Measurements from ENCODE around the gene CLIP3.
"Not testable (repeated sequence)": the region's sequence is repeated elsewhere in the genome, so short reads cannot be mapped to it uniquely, and the experiment has no call there.

Gene CLIP3

GRCh38 chr19:36046443-36047050 lies 13.9 kb upstream of the CLIP3 start:
- no peak for DNase-seq

GRCh38 chr19:36043952-36044351 lies 11.3 kb upstream of the CLIP3 start:
- DNase-seq = no peak

GRCh38 chr19:36041831-36042230 lies 9.2 kb upstream of the CLIP3 start:
- no peak for DNase-seq

- not testable (repeated sequence) for DNase-seq
Observed at GRCh38 chr19:36041092-36041491, 8.4 kb upstream of the CLIP3 start.

- DNase-seq = no peak
Observed at GRCh38 chr19:36040495-36040894, 7.8 kb upstream of the CLIP3 start.

GRCh38 chr19:36031308-36031707 lies 1.4 kb downstream of the CLIP3 start:
- DNase-seq = no peak

- no peak for DNase-seq
Observed at GRCh38 chr19:36030264-36031148, 2.2 kb downstream of the CLIP3 start.

GRCh38 chr19:36028313-36029041 lies 4.2 kb downstream of the CLIP3 start:
- DNase-seq = no peak

GRCh38 chr19:36027696-36028095 lies 5.0 kb downstream of the CLIP3 start:
- no peak for DNase-seq

- no peak for DNase-seq
Observed at GRCh38 chr19:36026091-36026876, 6.4 kb downstream of the CLIP3 start.

GRCh38 chr19:36025541-36025940 lies 7.1 kb downstream of the CLIP3 start:
- DNase-seq = no peak

GRCh38 chr19:36023432-36023831 lies 9.2 kb downstream of the CLIP3 start:
- no peak for DNase-seq

GRCh38 chr19:36019061-36019670 lies 13.5 kb downstream of the CLIP3 start:
- DNase-seq = no peak

GRCh38 chr19:36014012-36014924 lies 18.4 kb downstream of the CLIP3 start, which contains the start of gene ALKBH6:
ALKBH6 (minus strand) TSS chr19:36014213; CDS start chr19:36013397, 816 bp downstream.
- peak; percentile 99 for DNase-seq

GRCh38 chr19:36013280-36014011 lies 19.2 kb downstream of the CLIP3 start:
- DNase-seq = no peak

- no peak for DNase-seq
Observed at GRCh38 chr19:36010402-36010801, 22.3 kb downstream of the CLIP3 start.

GRCh38 chr19:36009633-36010379 lies 22.9 kb downstream of the CLIP3 start:
- no peak for DNase-seq

- peak; percentile 23 to 37 for DNase-seq
Observed at GRCh38 chr19:36009220-36009619, 23.5 kb downstream of the CLIP3 start.

- no peak for DNase-seq
Observed at GRCh38 chr19:36008336-36008978, 24.2 kb downstream of the CLIP3 start, which contains the start of gene SYNE4. SYNE4 (minus strand) TSS chr19:36008813; CDS start chr19:36008681, 132 bp downstream.

All from CD4-positive, alpha-beta T cell treated with Interleukin-4 for 1 hour (primary cell).